HepG2 (cell line): ENCODE results near the gene POLR3H. TPM values are rescaled to one million over a fixed set of nuclear protein-coding genes. Genes with fewer than 3 reads are reported as not detected.

ENCODE experiments used
- ATAC-seq: fragments of 200-7000 bp; cut with Tn5 transposase; 3 replicates; pipeline ENCODE4 v1.9.1; 2020; ENCODE audit warnings: mild to moderate bottlenecking, moderate library complexity
- BruUV-seq: library from RNA; stranded (reverse); fragments of 400-500 nt; replicated peaks from 2 replicates; lab custom pipeline; 2021; lab: Mats Ljungman, UMichigan
- CTCF ChIA-PET: fragments of 300-600 bp; formaldehyde crosslinking; extraction: SDS; loops from one replicate; lab custom pipeline; 2021; ENCODE audit warnings: low total read pairs, inconsistent platforms, low intra/inter-chr PET ratio; lab: Yijun Ruan, JAX
- POLR2A ChIA-PET: fragments of 350-600 bp; sonication (Branson Sonifier 250); formaldehyde crosslinking; loops from one replicate; lab custom pipeline; 2020; ENCODE audit warnings: antibody characterized with exemption, inconsistent platforms; lab: Yijun Ruan, JAX
- DNase-seq: peaks from one replicate; pipeline ENCODE4 v3.0.0-alpha.2; 2015; ENCODE audit warnings: low spot score
- FAIRE-seq: peaks from 3 replicates; lab custom pipeline; 2011; peaks lifted over from hg19 to GRCh38; lab: Jason Lieb, UNC
- H2AFZ ChIP-seq: one replicate; pipeline ENCODE4 v1.6.1; 2011; ENCODE audit warnings: low read length, inconsistent platforms
- H3K27ac ChIP-seq: fragments of 300-600 bp; 3 replicates; pipeline ENCODE4 v1.8.0; 2011; ENCODE audit warnings: mixed run types, mild to moderate bottlenecking, mixed read lengths, low read length, inconsistent platforms; ENCODE audit not compliant: insufficient read depth; ENCODE audit errors: extremely low read length
- H3K27me3 ChIP-seq, 2 experiments: fragments of 200-600 bp in 1 of 2; 2 replicates in 1 of 2; 3 replicates in 1 of 2; pipeline versions ENCODE4 v1.6.0 to v1.8.0; 2011; ENCODE audit warnings: low read length in 2 of 2, mild to moderate bottlenecking in 2 of 2, moderate library complexity in 2 of 2, inconsistent platforms in 1 of 2; ENCODE audit not compliant: insufficient read depth in 2 of 2, control insufficient read depth in 1 of 2
- H3K36me3 ChIP-seq, 2 experiments: fragments of 200-600 bp in 1 of 2; replicated peaks in 1 of 2; 2 replicates in 1 of 2; 3 replicates in 1 of 2; pipeline versions ENCODE4 v1.5.1 to v1.8.0; 2011; ENCODE audit warnings: low read length in 2 of 2, inconsistent platforms in 1 of 2; ENCODE audit not compliant: insufficient read depth in 2 of 2, control insufficient read depth in 1 of 2
- H3K4me1 ChIP-seq: 2 replicates; pipeline ENCODE4 v1.5.1; 2012; ENCODE audit warnings: low read length, inconsistent platforms; ENCODE audit not compliant: insufficient read depth
- H3K4me2 ChIP-seq: 2 replicates; pipeline ENCODE4 v1.6.0; 2011; ENCODE audit warnings: low read depth, low read length, inconsistent platforms
- H3K4me3 ChIP-seq, 3 experiments: fragments of 200-600 bp in 1 of 3; sonication (generic), shearing (Covaris generic) in 1 of 3; replicated peaks in 1 of 3; 2 replicates each; pipeline ENCODE4 v1.5.1; 2011 to 2016; ENCODE audit warnings: low read length in 3 of 3, inconsistent platforms in 2 of 3, low read depth in 2 of 3, mild to moderate bottlenecking in 2 of 3, control low read depth in 1 of 3, mixed read lengths in 1 of 3; ENCODE audit not compliant: insufficient read depth in 1 of 3
- H3K79me2 ChIP-seq: one replicate; pipeline ENCODE4 v1.6.1; 2011; ENCODE audit warnings: low read length, inconsistent platforms; ENCODE audit not compliant: insufficient read depth
- H3K9ac ChIP-seq: 2 replicates; pipeline ENCODE4 v1.6.0; 2011; ENCODE audit warnings: mild to moderate bottlenecking, low read depth, low read length, inconsistent platforms; ENCODE audit not compliant: insufficient read depth
- H3K9me3 ChIP-seq: 2 replicates; pipeline ENCODE4 v1.5.1; 2012; ENCODE audit warnings: mild to moderate bottlenecking, low read length
- H4K20me1 ChIP-seq: 2 replicates; pipeline ENCODE4 v1.6.0; 2011; ENCODE audit warnings: inconsistent platforms, mild to moderate bottlenecking, low read length, moderate library complexity; ENCODE audit not compliant: insufficient read depth
- CREB1 ChIP-seq, 2 experiments: fragments of 450-650 bp in 1 of 2; IDR thresholded peaks; 2 replicates each; pipeline ENCODE4 v1.6.1; 2016 to 2017; ENCODE audit warnings: control low read depth in 1 of 2, mild to moderate bottlenecking in 1 of 2, missing compliant biosample characterization in 1 of 2, missing genetic modification characterization in 1 of 2
- GPBP1L1 ChIP-seq: sonication (generic); formaldehyde crosslinking; IDR thresholded peaks from 2 replicates; pipeline ENCODE4 v1.5.0; 2020; ENCODE audit warnings: mild to moderate bottlenecking, missing genetic modification reagents
- GTF2F1 ChIP-seq: fragments of 150-350 bp; IDR thresholded peaks from 2 replicates; pipeline ENCODE4 v1.6.1; 2014; ENCODE audit warnings: low read length
- MEIS1 ChIP-seq: sonication (generic); formaldehyde crosslinking; IDR thresholded peaks from 2 replicates; pipeline ENCODE4 v1.9.0; 2021; ENCODE audit warnings: mild to moderate bottlenecking, missing genetic modification reagents, moderate library complexity, borderline replicate concordance
- POGZ ChIP-seq: sonication (generic); formaldehyde crosslinking; IDR thresholded peaks from 2 replicates; pipeline ENCODE4 v1.4.0; 2020; ENCODE audit warnings: mild to moderate bottlenecking, missing genetic modification reagents
- RFXANK ChIP-seq: IDR thresholded peaks from 2 replicates; pipeline ENCODE4 v1.6.1; 2016
- THAP11 ChIP-seq: IDR thresholded peaks from 2 replicates; pipeline ENCODE4 v1.6.1; 2016; ENCODE audit warnings: missing biosample characterization, missing genetic modification reagents
- TOPORS ChIP-seq: sonication (generic); formaldehyde crosslinking; IDR thresholded peaks from 2 replicates; pipeline ENCODE4 v1.8.0; 2023; ENCODE audit warnings: mild to moderate bottlenecking, missing genetic modification reagents
- TSC22D2 ChIP-seq: sonication (generic); formaldehyde crosslinking; IDR thresholded peaks from 2 replicates; pipeline ENCODE4 v1.5.1; 2020; ENCODE audit warnings: missing genetic modification reagents, mild to moderate bottlenecking, borderline replicate concordance
- WIZ ChIP-seq: sonication (generic); formaldehyde crosslinking; IDR thresholded peaks from 2 replicates; pipeline ENCODE4 v1.5.1; 2020; ENCODE audit warnings: mild to moderate bottlenecking, missing genetic modification reagents
- ZBTB7B ChIP-seq: sonication (generic); formaldehyde crosslinking; IDR thresholded peaks from 2 replicates; pipeline ENCODE4 v1.4.0; 2020; ENCODE audit warnings: missing genetic modification reagents
- ZNF256 ChIP-seq: sonication (generic); formaldehyde crosslinking; conservative IDR thresholded peaks from 2 replicates; pipeline ENCODE4 v1.4.0; 2020; ENCODE audit warnings: missing genetic modification reagents
- ZNF260 ChIP-seq: sonication (generic); formaldehyde crosslinking; IDR thresholded peaks from 2 replicates; pipeline ENCODE4 v1.4.0; 2020; ENCODE audit warnings: missing genetic modification reagents, low read depth, mild to moderate bottlenecking, borderline replicate concordance
- ZNF34 ChIP-seq: sonication (generic); formaldehyde crosslinking; IDR thresholded peaks from 2 replicates; pipeline ENCODE4 v1.4.0; 2020; ENCODE audit warnings: mild to moderate bottlenecking, missing genetic modification reagents, borderline replicate concordance
- ZNF354B ChIP-seq: sonication (generic); formaldehyde crosslinking; IDR thresholded peaks from 2 replicates; pipeline ENCODE4 v1.8.0; 2022; ENCODE audit warnings: mild to moderate bottlenecking, missing genetic modification reagents
- ZNF503 ChIP-seq: sonication (generic); formaldehyde crosslinking; IDR thresholded peaks from 2 replicates; pipeline ENCODE4 v1.4.0; 2020; ENCODE audit warnings: missing genetic modification reagents
- ZNF598 ChIP-seq: sonication (generic); formaldehyde crosslinking; IDR thresholded peaks from 2 replicates; pipeline ENCODE4 v1.5.1; 2020; ENCODE audit warnings: mild to moderate bottlenecking, missing genetic modification reagents, borderline replicate concordance
- ZNF703 ChIP-seq: sonication (generic); formaldehyde crosslinking; IDR thresholded peaks from 2 replicates; pipeline ENCODE4 v1.5.1; 2020; ENCODE audit warnings: missing genetic modification reagents, mild to moderate bottlenecking, moderate library complexity, borderline replicate concordance
- ZNF782 ChIP-seq: sonication (generic); formaldehyde crosslinking; IDR thresholded peaks from 2 replicates; pipeline ENCODE4 v1.4.0; 2020; ENCODE audit warnings: missing genetic modification reagents, mild to moderate bottlenecking, borderline replicate concordance
- ZSCAN21 ChIP-seq: sonication (generic); formaldehyde crosslinking; IDR thresholded peaks from 2 replicates; pipeline ENCODE4 v1.8.0; 2022; ENCODE audit warnings: mild to moderate bottlenecking, missing genetic modification reagents, moderate library complexity, borderline replicate concordance
- WGBS: methylation state at CpG from one replicate; pipeline ENCODE4 v1.1.6; 2017; ENCODE audit warnings: low lambda C conversion rate; 5-methylcytosine and 5-hydroxymethylcytosine counted together
- in situ Hi-C: cut with HindIII; loops from 2 replicates; pipeline ENCODE4 v1.10.0; 2017; ENCODE audit warnings: low pct_unique_long_range_greater_than_20kb; ENCODE audit not compliant: extremely low pct_ligation_motif_present
- intact Hi-C: fragments of 100-400 bp; cut with micrococcal nuclease; formaldehyde crosslinking; loops from one replicate; pipeline ENCODE4 v1.10.0; 2022; ENCODE audit not compliant: unreplicated experiment
- polyA plus RNA-seq, 8 experiments: library from polyadenylated mRNA; depleted of rRNA in 3 of 8; stranded (reverse) in 7 of 8; unstranded in 1 of 8; fragments of >200 nt; fragmentation: Illumina TruSeq in 4 of 8; extraction: Trizol in 4 of 8; gene quantifications; 2 replicates each; pipeline versions ENCODE4 v1.2.1 to v1.2.3, GENCODE V29; 2011 to 2016; ENCODE audit warnings: low read depth in 4 of 8, missing spikeins in 1 of 8, mixed read lengths in 1 of 8; ENCODE audit not compliant: insufficient read depth in 1 of 8
- total RNA-seq, 5 experiments: library from RNA; depleted of rRNA; stranded (reverse); fragments of >200 nt; fragmentation: Illumina TruSeq; extraction: Trizol; gene quantifications; 2 replicates each; pipeline ENCODE4 v1.2.3, GENCODE V29; 2016; ENCODE audit warnings: low read depth in 1 of 5

Gene POLR3H
- total and polyA plus RNA-seq, 2 of the 13 experiments (the other 11 are each of a cell fraction or from before 2014, with no cell fraction given), result 10.3 to 28.6 TPM

GRCh38 chr22:41571786-41572185 is 27.5 kb upstream of the POLR3H start:
- Histone ChIP-seq H3K4me1 (no peaks in the 10 kb centered on the region), H3K9me3 (no peaks in the 10 kb centered on the region), H3K9ac (no peak overlapping the region), H3K4me3 (no peak overlapping the region), H3K27me3 (no peaks in the 10 kb centered on the region; a peak in 1 of 5 replicates)
- DNase-seq, result no peak
- no peak for ATAC-seq
- in situ Hi-C loops, result no loop called here
- no peak for FAIRE-seq
- TF ChIP-seq ZNF782 (CRISPR knock-in tag), result no peak
- no peak for TF ChIP-seq MEIS1 (CRISPR knock-in tag)
- no peak for TF ChIP-seq ZBTB7B (CRISPR knock-in tag)
- no peak for TF ChIP-seq ZNF598 (CRISPR knock-in tag)
- no peak for TF ChIP-seq GPBP1L1 (CRISPR knock-in tag)
- no peak for TF ChIP-seq ZNF354B (CRISPR knock-in tag)
- no peak for TF ChIP-seq CREB1 (IDR thresholded peaks at IDR 0.05)
- no peak for TF ChIP-seq CREB1 (CRISPR knock-in tag; IDR thresholded peaks at IDR 0.05)
- TF ChIP-seq TSC22D2 (CRISPR knock-in tag), result no peak
- no peak for TF ChIP-seq ZNF703 (CRISPR knock-in tag)
- no peak for TF ChIP-seq ZNF503 (CRISPR knock-in tag)
- TF ChIP-seq ZNF256 (CRISPR knock-in tag), result no peak
- TF ChIP-seq TOPORS (CRISPR knock-in tag), result no peak
- TF ChIP-seq ZSCAN21 (CRISPR knock-in tag), result no peak
- TF ChIP-seq RFXANK (CRISPR knock-in tag), result no peak
- no peak for TF ChIP-seq ZNF260
- TF ChIP-seq ZNF34 (CRISPR knock-in tag), result no peak
- no peak for TF ChIP-seq POGZ (CRISPR knock-in tag)
- no peak for TF ChIP-seq GTF2F1
- no peak for TF ChIP-seq THAP11 (CRISPR knock-in tag)
- no peak for TF ChIP-seq WIZ (CRISPR knock-in tag)
- TF ChIP-seq, all 625 proteins: peak for 0
- H3K27ac ChIP-seq, result no peak overlapping the region
- no peaks in the 10 kb centered on the region for H3K79me2 ChIP-seq
- no peak overlapping the region for H2AFZ ChIP-seq
- CTCF ChIA-PET, result no interaction called here
- intact Hi-C loops, result no loop called here
- WGBS, result 87% methylated on average over 5 of the region's 14 CpGs
- no peak overlapping the region for H3K4me2 ChIP-seq
- POLR2A ChIA-PET, result no interaction called here
- H3K36me3 ChIP-seq, result peaks cover 0 to 3% of the 10 kb centered on the region in 2 experiments; a peak in 2 of 5 replicates
- H4K20me1 ChIP-seq, result no peaks in the 10 kb centered on the region
- BruUV-seq, result no TSS peak
